Uterus (tissue), 2 donors: Measurements from ENCODE around the gene CDK11A.
"Not testable (repeated sequence)": the region's sequence is repeated elsewhere in the genome, so short reads cannot be mapped to it uniquely, and the experiment has no call there.

ENCODE experiments used
- POLR2A ChIP-seq, 2 donors: fragments of 450-650 bp; IDR thresholded peaks; one replicate each; pipeline ENCODE4 v1.6.1; 2016; ENCODE audit warnings: antibody characterized with exemption in 2 of 2, mild to moderate bottlenecking in 1 of 2, moderate library complexity in 1 of 2
- TF ChIP-seq, protein P1 (sequence below), 4 experiments: fragments of 200-600 bp in 2 of 4; fragments of 450-650 bp in 2 of 4; sonication (generic) in 2 of 4; IDR thresholded peaks; one replicate each; pipeline ENCODE4 v1.5.1; 2016 to 2019; ENCODE audit warnings: antibody characterized with exemption in 4 of 4, mild to moderate bottlenecking in 2 of 4, moderate library complexity in 1 of 4

DNA sequence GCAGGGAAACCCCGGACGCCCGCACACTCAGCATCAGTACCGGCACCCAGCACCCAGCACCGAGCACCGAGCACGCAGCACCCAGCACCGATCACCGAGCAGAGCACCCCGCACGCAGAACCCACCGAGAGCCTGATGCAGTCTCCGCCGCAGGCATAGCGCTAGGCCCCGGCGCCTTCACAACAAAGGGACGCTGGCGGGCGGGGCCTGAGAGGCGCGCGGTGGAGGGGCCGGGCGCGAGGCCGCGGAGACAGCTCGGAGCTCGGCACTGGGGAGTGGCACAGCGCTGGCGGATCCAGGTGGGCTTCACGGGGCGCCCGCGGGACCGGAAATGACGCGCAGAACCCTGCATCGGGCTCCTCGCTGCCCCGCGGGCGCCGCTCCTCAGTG, 31.8 kb downstream of the CDK11A start:
- TF ChIP-seq POLR2A (IDR thresholded peaks at IDR 0.05): not testable (repeated sequence)
- TF ChIP-seq, protein P1, sequence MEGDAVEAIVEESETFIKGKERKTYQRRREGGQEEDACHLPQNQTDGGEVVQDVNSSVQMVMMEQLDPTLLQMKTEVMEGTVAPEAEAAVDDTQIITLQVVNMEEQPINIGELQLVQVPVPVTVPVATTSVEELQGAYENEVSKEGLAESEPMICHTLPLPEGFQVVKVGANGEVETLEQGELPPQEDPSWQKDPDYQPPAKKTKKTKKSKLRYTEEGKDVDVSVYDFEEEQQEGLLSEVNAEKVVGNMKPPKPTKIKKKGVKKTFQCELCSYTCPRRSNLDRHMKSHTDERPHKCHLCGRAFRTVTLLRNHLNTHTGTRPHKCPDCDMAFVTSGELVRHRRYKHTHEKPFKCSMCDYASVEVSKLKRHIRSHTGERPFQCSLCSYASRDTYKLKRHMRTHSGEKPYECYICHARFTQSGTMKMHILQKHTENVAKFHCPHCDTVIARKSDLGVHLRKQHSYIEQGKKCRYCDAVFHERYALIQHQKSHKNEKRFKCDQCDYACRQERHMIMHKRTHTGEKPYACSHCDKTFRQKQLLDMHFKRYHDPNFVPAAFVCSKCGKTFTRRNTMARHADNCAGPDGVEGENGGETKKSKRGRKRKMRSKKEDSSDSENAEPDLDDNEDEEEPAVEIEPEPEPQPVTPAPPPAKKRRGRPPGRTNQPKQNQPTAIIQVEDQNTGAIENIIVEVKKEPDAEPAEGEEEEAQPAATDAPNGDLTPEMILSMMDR (IDR thresholded peaks at IDR 0.05): not testable (repeated sequence)
